IgD-negative memory B cell (primary cell): ENCODE measurements around the gene TANGO6. TPM values are rescaled to one million over a fixed set of nuclear protein-coding genes. Genes with fewer than 3 reads are reported as not detected.

ENCODE experiments used
- H3K27ac Mint-ChIP-seq, 3 donors: one replicate each; pipeline ENCODE4 v1.8.0; 2020 to 2022; ENCODE audit warnings: mild to moderate bottlenecking in 3 of 3, mixed read lengths in 3 of 3, moderate library complexity in 1 of 3
- H3K27me3 Mint-ChIP-seq: one replicate; pipeline ENCODE4 v1.8.0; 2021; ENCODE audit warnings: mixed read lengths
- H3K36me3 Mint-ChIP-seq: one replicate; pipeline ENCODE4 v1.8.0; 2020; ENCODE audit warnings: mild to moderate bottlenecking, mixed read lengths
- H3K4me1 Mint-ChIP-seq, 3 donors: one replicate each; pipeline ENCODE4 v1.8.0; 2020 to 2022; ENCODE audit warnings: mixed read lengths in 3 of 3, mild to moderate bottlenecking in 1 of 3
- H3K4me3 Mint-ChIP-seq, 4 donors: one replicate each; pipeline ENCODE4 v1.8.0; 2020 to 2022; ENCODE audit warnings: mild to moderate bottlenecking in 4 of 4, mixed read lengths in 4 of 4, moderate library complexity in 3 of 4
- H3K9me3 Mint-ChIP-seq, 3 donors: one replicate each; pipeline ENCODE4 v1.8.0; 2020 to 2021; ENCODE audit warnings: mixed read lengths in 3 of 3, mild to moderate bottlenecking in 1 of 3
- polyA plus RNA-seq: library from polyadenylated mRNA; unstranded; fragments of 300-500 nt; fragmentation: Illumina TruSeq; gene quantifications from one replicate; pipeline ENCODE4 v1.2.3, GENCODE V29; 2021

The TANGO6 gene
- polyA plus RNA-seq, 1 donor from 2014 or later, result 17.1 TPM

- Mint-ChIP-seq H3K27me3 (no peaks in the 10 kb centered on the region), H3K4me3 (no peak overlapping the region), H3K36me3 (peaks cover 20% of the 10 kb centered on the region), H3K9me3 (no peaks in the 10 kb centered on the region), H3K27ac (no peak overlapping the region), H3K4me1 (no peaks in the 10 kb centered on the region)
These were observed 173.9 kb downstream of the TANGO6 start for GRCh38 chr16:69017036-69017783.

- Mint-ChIP-seq H3K9me3 (no peaks in the 10 kb centered on the region), H3K36me3 (peaks cover 22% of the 10 kb centered on the region), H3K4me3 (no peak overlapping the region), H3K27ac (no peak overlapping the region), H3K27me3 (no peaks in the 10 kb centered on the region), H3K4me1 (no peaks in the 10 kb centered on the region)
These were observed 176.5 kb downstream of the TANGO6 start for GRCh38 chr16:69019811-69020210.

- Mint-ChIP-seq H3K4me1 (no peaks in the 10 kb centered on the region), H3K27me3 (no peaks in the 10 kb centered on the region), H3K27ac (no peak overlapping the region), H3K36me3 (peaks cover 27% of the 10 kb centered on the region), H3K9me3 (no peaks in the 10 kb centered on the region), H3K4me3 (no peak overlapping the region)
These were observed 185.8 kb downstream of the TANGO6 start for GRCh38 chr16:69029121-69029520.

GRCh38 chr16:69031877-69032301 is 188.6 kb downstream of the TANGO6 start:
- no peaks in the 10 kb centered on the region for H3K4me1 Mint-ChIP-seq
- no peak overlapping the region for H3K4me3 Mint-ChIP-seq
- H3K36me3 Mint-ChIP-seq, result peaks cover 25% of the 10 kb centered on the region
- H3K27ac Mint-ChIP-seq, result peak overlapping the region in 1 of 3 donors; percentile 68
- H3K9me3 Mint-ChIP-seq, result no peaks in the 10 kb centered on the region
- H3K27me3 Mint-ChIP-seq, result no peaks in the 10 kb centered on the region

GRCh38 chr16:69033151-69033949 is 190.0 kb downstream of the TANGO6 start:
- Mint-ChIP-seq H3K27ac (no peak overlapping the region), H3K27me3 (no peaks in the 10 kb centered on the region), H3K36me3 (peaks cover 25% of the 10 kb centered on the region), H3K9me3 (no peaks in the 10 kb centered on the region), H3K4me1 (no peaks in the 10 kb centered on the region), H3K4me3 (no peak overlapping the region)

- no peaks in the 10 kb centered on the region for H3K27me3 Mint-ChIP-seq
- H3K4me3 Mint-ChIP-seq, result no peak overlapping the region
These were observed 192.0 kb downstream of the TANGO6 start for GRCh38 chr16:69035375-69035774.

GRCh38 chr16:69036399-69037091 is 193.2 kb downstream of the TANGO6 start:
- Mint-ChIP-seq H3K27me3 (no peaks in the 10 kb centered on the region), H3K4me1 (no peaks in the 10 kb centered on the region), H3K4me3 (no peak overlapping the region), H3K36me3 (peaks cover 27% of the 10 kb centered on the region), H3K27ac (no peak overlapping the region), H3K9me3 (peaks cover 0 to under 1% (median 0%) of the 10 kb centered on the region in 3 donors)

More at GRCh38 chr16:69035375-69035774, 192.0 kb downstream of the TANGO6 start:
- Mint-ChIP-seq H3K27ac (no peak overlapping the region), H3K4me1 (no peaks in the 10 kb centered on the region), H3K36me3 (peaks cover 29% of the 10 kb centered on the region), H3K9me3 (no peaks in the 10 kb centered on the region)

- no peak overlapping the region for H3K4me3 Mint-ChIP-seq
- no peaks in the 10 kb centered on the region for H3K4me1 Mint-ChIP-seq
- H3K27me3 Mint-ChIP-seq, result no peaks in the 10 kb centered on the region
- peaks cover 0 to 2% (median 0%) of the 10 kb centered on the region in 3 donors for H3K9me3 Mint-ChIP-seq
- peaks cover 32% of the 10 kb centered on the region for H3K36me3 Mint-ChIP-seq
- H3K27ac Mint-ChIP-seq, result no peak overlapping the region
These were observed 194.2 kb downstream of the TANGO6 start for GRCh38 chr16:69037373-69038160.

GRCh38 chr16:69039333-69039941 is 196.1 kb downstream of the TANGO6 start:
- peaks cover 0 to 2% (median 2%) of the 10 kb centered on the region in 3 donors for H3K9me3 Mint-ChIP-seq
- no peak overlapping the region for H3K4me3 Mint-ChIP-seq
- H3K27me3 Mint-ChIP-seq, result no peaks in the 10 kb centered on the region
- no peak overlapping the region for H3K27ac Mint-ChIP-seq
- H3K4me1 Mint-ChIP-seq, result no peaks in the 10 kb centered on the region
- H3K36me3 Mint-ChIP-seq, result peaks cover 26% of the 10 kb centered on the region

GRCh38 chr16:69040144-69040909 is 197.0 kb downstream of the TANGO6 start:
- H3K27ac Mint-ChIP-seq, result no peak overlapping the region
- H3K9me3 Mint-ChIP-seq, result peaks cover 0 to 2% (median 2%) of the 10 kb centered on the region in 3 donors
- H3K4me1 Mint-ChIP-seq, result no peaks in the 10 kb centered on the region
- H3K36me3 Mint-ChIP-seq, result peaks cover 27% of the 10 kb centered on the region
- H3K27me3 Mint-ChIP-seq, result no peaks in the 10 kb centered on the region
- H3K4me3 Mint-ChIP-seq, result no peak overlapping the region

- H3K9me3 Mint-ChIP-seq, result peaks cover 0 to 2% (median 0%) of the 10 kb centered on the region in 3 donors
- H3K4me3 Mint-ChIP-seq, result no peak overlapping the region
These were observed 205.2 kb downstream of the TANGO6 start for GRCh38 chr16:69048328-69049120.

GRCh38 chr16:69049146-69049545 is 205.8 kb downstream of the TANGO6 start:
- peaks cover 0 to 2% (median 0%) of the 10 kb centered on the region in 3 donors for H3K9me3 Mint-ChIP-seq
- H3K4me3 Mint-ChIP-seq, result no peak overlapping the region
- no peaks in the 10 kb centered on the region for H3K27me3 Mint-ChIP-seq
- H3K36me3 Mint-ChIP-seq, result peaks cover 13% of the 10 kb centered on the region
- no peak overlapping the region for H3K27ac Mint-ChIP-seq
- peaks cover 0 to 2% (median 0%) of the 10 kb centered on the region in 3 donors for H3K4me1 Mint-ChIP-seq

More at GRCh38 chr16:69048328-69049120, 205.2 kb downstream of the TANGO6 start:
- H3K36me3 Mint-ChIP-seq, result peaks cover 12% of the 10 kb centered on the region
- no peak overlapping the region for H3K27ac Mint-ChIP-seq
- peaks cover 0 to 2% (median 0%) of the 10 kb centered on the region in 3 donors for H3K4me1 Mint-ChIP-seq
- no peaks in the 10 kb centered on the region for H3K27me3 Mint-ChIP-seq
